Heart left ventricle (tissue), 13 donors: ENCODE data around the gene STK17A.

Experiments used
- POLR2A ChIP-seq, 2 donors: fragments of 450-650 bp; IDR thresholded peaks; one replicate each; pipeline ENCODE4 v1.6.1; 2017; ENCODE audit warnings: antibody characterized with exemption in 2 of 2, mild to moderate bottlenecking in 2 of 2, moderate library complexity in 2 of 2
- TF ChIP-seq, protein P1 (sequence below), 12 donors: fragments of 200-600 bp; sonication (generic) in 4 of 12; IDR thresholded peaks; one replicate each; pipeline versions ENCODE4 v1.5.0 to v1.8.0; 2018 to 2022; ENCODE audit warnings: antibody characterized with exemption in 12 of 12, mild to moderate bottlenecking in 5 of 12
- donor health status: ischemic (EF 13 %, LVEDD 7.1; RV severe dilation, severe dysfunction).
- donor health status: DM: no; HTN: yes; CAD: no.
- donor health status: DM: no; HTN: no; CAD: no.
- donor health status: ischemic (EF 25% LVEDD 6.9; RV normal size, moderate dysfunction).
- donor health status: ischemic (EF 25% LVEDD 5.7; RV mildly dilated, moderate dysfunction).
- donor health status: ischemic (EF 35%, LVEDD 5.7; RV mildly dilated, moderate dysfunction).
- donor health status: nonischemic (EF 11% LVEDD 7.7; RV severe dilation, severe dysfunction).
- donor health status: DM: yes; HTN: yes; CAD: no.
- donor health status: PGD.
- donor health status: ischemic (EF 29% LVEDD 5.4; RV normal size, mild dysfunction).
- donor health status: nonischemic (EF 23%, LVEDD 6.1; RV moderate dilation, normal function).

DNA sequence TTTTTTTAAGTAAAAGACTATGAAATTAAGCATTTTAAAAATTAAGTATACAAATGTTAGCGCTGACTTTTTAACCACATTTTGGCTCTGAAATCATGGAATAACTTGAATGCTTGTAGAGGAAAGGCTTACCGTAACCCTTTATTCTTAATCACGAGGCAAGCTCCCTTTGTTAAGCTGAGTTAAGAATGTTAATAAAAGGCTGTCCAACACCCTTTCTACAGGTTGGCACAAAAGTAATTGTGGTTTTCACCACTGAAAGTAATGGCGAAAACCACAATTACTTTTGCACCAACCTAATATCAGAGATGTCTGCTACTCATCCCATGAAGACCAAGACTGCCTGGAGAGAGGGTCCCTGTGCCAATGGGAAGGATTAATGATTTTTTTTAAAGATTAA lies 70.6 kb downstream of the STK17A start:
- TF ChIP-seq, protein P1, sequence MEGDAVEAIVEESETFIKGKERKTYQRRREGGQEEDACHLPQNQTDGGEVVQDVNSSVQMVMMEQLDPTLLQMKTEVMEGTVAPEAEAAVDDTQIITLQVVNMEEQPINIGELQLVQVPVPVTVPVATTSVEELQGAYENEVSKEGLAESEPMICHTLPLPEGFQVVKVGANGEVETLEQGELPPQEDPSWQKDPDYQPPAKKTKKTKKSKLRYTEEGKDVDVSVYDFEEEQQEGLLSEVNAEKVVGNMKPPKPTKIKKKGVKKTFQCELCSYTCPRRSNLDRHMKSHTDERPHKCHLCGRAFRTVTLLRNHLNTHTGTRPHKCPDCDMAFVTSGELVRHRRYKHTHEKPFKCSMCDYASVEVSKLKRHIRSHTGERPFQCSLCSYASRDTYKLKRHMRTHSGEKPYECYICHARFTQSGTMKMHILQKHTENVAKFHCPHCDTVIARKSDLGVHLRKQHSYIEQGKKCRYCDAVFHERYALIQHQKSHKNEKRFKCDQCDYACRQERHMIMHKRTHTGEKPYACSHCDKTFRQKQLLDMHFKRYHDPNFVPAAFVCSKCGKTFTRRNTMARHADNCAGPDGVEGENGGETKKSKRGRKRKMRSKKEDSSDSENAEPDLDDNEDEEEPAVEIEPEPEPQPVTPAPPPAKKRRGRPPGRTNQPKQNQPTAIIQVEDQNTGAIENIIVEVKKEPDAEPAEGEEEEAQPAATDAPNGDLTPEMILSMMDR (IDR thresholded peaks at IDR 0.05), result no peak
- TF ChIP-seq POLR2A (IDR thresholded peaks at IDR 0.05), result no peak
